Spleen (tissue), 7 donors: ENCODE measurements around the gene AKAP13.
"Not testable (repeated sequence)": the region's sequence is repeated elsewhere in the genome, so short reads cannot be mapped to it uniquely, and the experiment has no call there.

Source experiments
- POLR2A ChIP-seq, 3 donors: fragments of 450-650 bp; IDR thresholded peaks; one replicate each; pipeline ENCODE4 v1.5.1; 2017; ENCODE audit warnings: antibody characterized with exemption in 3 of 3, mild to moderate bottlenecking in 1 of 3
- TF ChIP-seq, protein P1 (sequence below), 11 experiments: fragments of 200-600 bp in 7 of 11; fragments of 450-650 bp in 4 of 11; sonication (generic) in 4 of 11; IDR thresholded peaks in 8 of 11; conservative IDR thresholded peaks in 3 of 11; 1 replicate in 7 of 11; 2 replicates in 4 of 11; pipeline versions ENCODE4 v1.4.0 to v1.8.0; 2016 to 2021; ENCODE audit warnings: antibody characterized with exemption in 11 of 11, inconsistent platforms in 4 of 11, mild to moderate bottlenecking in 1 of 11
- donor health status: DM: no; HTN: no; CAD: no; lungs with moderate emphysema.
- donor health status: DM: no; HTN: no; CAD: no.
- donor health status: DM: no; HTN: no; CAD: no.

DNA sequence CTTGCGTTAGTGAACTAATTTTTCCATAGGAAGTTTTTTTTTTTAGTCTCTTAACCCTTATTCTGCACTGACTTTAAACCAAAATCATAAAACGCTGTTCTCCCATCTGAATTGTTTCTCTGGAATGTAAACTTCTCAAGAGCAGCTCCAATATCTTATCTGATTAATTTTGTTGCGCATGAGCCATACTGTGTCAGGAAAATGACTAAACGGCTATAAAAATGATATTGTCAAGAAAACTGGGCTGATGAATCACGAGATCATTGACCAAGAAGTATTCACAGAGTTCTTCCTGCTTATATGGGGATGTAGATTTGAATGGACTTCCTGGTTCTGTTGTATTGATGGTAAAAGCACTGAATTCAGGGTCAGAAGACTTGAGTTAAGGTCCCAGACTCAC is 37.0 kb upstream of the AKAP13 start:
- TF ChIP-seq, protein P1, sequence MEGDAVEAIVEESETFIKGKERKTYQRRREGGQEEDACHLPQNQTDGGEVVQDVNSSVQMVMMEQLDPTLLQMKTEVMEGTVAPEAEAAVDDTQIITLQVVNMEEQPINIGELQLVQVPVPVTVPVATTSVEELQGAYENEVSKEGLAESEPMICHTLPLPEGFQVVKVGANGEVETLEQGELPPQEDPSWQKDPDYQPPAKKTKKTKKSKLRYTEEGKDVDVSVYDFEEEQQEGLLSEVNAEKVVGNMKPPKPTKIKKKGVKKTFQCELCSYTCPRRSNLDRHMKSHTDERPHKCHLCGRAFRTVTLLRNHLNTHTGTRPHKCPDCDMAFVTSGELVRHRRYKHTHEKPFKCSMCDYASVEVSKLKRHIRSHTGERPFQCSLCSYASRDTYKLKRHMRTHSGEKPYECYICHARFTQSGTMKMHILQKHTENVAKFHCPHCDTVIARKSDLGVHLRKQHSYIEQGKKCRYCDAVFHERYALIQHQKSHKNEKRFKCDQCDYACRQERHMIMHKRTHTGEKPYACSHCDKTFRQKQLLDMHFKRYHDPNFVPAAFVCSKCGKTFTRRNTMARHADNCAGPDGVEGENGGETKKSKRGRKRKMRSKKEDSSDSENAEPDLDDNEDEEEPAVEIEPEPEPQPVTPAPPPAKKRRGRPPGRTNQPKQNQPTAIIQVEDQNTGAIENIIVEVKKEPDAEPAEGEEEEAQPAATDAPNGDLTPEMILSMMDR (IDR thresholded peaks at IDR 0.05 in 8 of 11, conservative IDR thresholded peaks at IDR 0.05 in 3 of 11) = not testable (repeated sequence)
- TF ChIP-seq POLR2A (IDR thresholded peaks at IDR 0.05) = not testable (repeated sequence)
